Osteocyte (in vitro differentiated cells): ENCODE measurements around the gene DNAH1. TPM values are rescaled to one million over a fixed set of nuclear protein-coding genes. Genes with fewer than 3 reads are reported as not detected.

ENCODE experiments used
- DNase-seq: peaks from one replicate; pipeline ENCODE4 v3.0.0; 2021; ENCODE audit warnings: mixed read lengths; ENCODE audit not compliant: unreplicated experiment; ENCODE audit errors: extremely low spot score
- H3K27ac Mint-ChIP-seq: one replicate; pipeline ENCODE4 v1.8.0; 2021; ENCODE audit warnings: mild to moderate bottlenecking, mixed read lengths; ENCODE audit not compliant: unreplicated experiment
- H3K27me3 Mint-ChIP-seq: one replicate; pipeline ENCODE4 v1.8.0; 2021; ENCODE audit warnings: mixed read lengths; ENCODE audit not compliant: unreplicated experiment
- H3K36me3 Mint-ChIP-seq: one replicate; pipeline ENCODE4 v1.8.0; 2021; ENCODE audit warnings: mixed read lengths; ENCODE audit not compliant: unreplicated experiment
- H3K4me1 Mint-ChIP-seq: one replicate; pipeline ENCODE4 v1.8.0; 2021; ENCODE audit warnings: mixed read lengths; ENCODE audit not compliant: unreplicated experiment
- H3K4me3 Mint-ChIP-seq: one replicate; pipeline ENCODE4 v1.8.0; 2021; ENCODE audit warnings: mild to moderate bottlenecking, moderate library complexity, mixed read lengths; ENCODE audit not compliant: unreplicated experiment
- H3K9me3 Mint-ChIP-seq: one replicate; pipeline ENCODE4 v1.8.0; 2021; ENCODE audit warnings: mixed read lengths; ENCODE audit not compliant: unreplicated experiment
- CTCF ChIP-seq: fragments of 200-600 bp; sonication (generic); IDR thresholded peaks from 2 replicates; pipeline ENCODE4 v1.5.0; 2021; ENCODE audit warnings: antibody characterized with exemption, mild to moderate bottlenecking, moderate library complexity
- total RNA-seq: library from RNA; stranded (reverse); gene quantifications from 2 replicates; pipeline ENCODE4 v1.2.1, GENCODE V29; 2021

The DNAH1 gene
- total RNA-seq, 1 donor from 2014 or later, result 9.7 TPM

GRCh38 chr3:52291508-52292181 lies 24.5 kb upstream of the DNAH1 start:
- peaks cover 5% of the 10 kb centered on the region for H3K36me3 Mint-ChIP-seq

GRCh38 chr3:52292247-52293065 lies 23.7 kb upstream of the DNAH1 start:
- Mint-ChIP-seq H3K9me3 (no peaks in the 10 kb centered on the region), H3K27me3 (no peaks in the 10 kb centered on the region), H3K36me3 (peaks cover 5% of the 10 kb centered on the region), H3K4me1 (peaks cover 9% of the 10 kb centered on the region), H3K27ac (no peak overlapping the region), H3K4me3 (no peak overlapping the region)
- no peak for DNase-seq
- TF ChIP-seq CTCF, result no peak

More at GRCh38 chr3:52291508-52292181, 24.5 kb upstream of the DNAH1 start:
- Mint-ChIP-seq H3K4me1 (peaks cover 14% of the 10 kb centered on the region), H3K27me3 (no peaks in the 10 kb centered on the region), H3K27ac (no peak overlapping the region), H3K9me3 (no peaks in the 10 kb centered on the region), H3K4me3 (no peak overlapping the region)
- no peak for DNase-seq
- TF ChIP-seq CTCF, result peak; percentile 60

GRCh38 chr3:52293491-52294319 lies 22.4 kb upstream of the DNAH1 start:
- Mint-ChIP-seq H3K9me3 (no peaks in the 10 kb centered on the region), H3K36me3 (peaks cover 5% of the 10 kb centered on the region), H3K27ac (no peak overlapping the region), H3K27me3 (no peaks in the 10 kb centered on the region), H3K4me1 (peaks cover 3% of the 10 kb centered on the region), H3K4me3 (no peak overlapping the region)
- no peak for TF ChIP-seq CTCF
- DNase-seq, result no peak

GRCh38 chr3:52294320-52295150 lies 21.6 kb upstream of the DNAH1 start:
- DNase-seq, result no peak
- Mint-ChIP-seq H3K9me3 (no peaks in the 10 kb centered on the region), H3K4me3 (no peak overlapping the region), H3K36me3 (peaks cover 5% of the 10 kb centered on the region), H3K4me1 (peaks cover 6% of the 10 kb centered on the region), H3K27ac (no peak overlapping the region), H3K27me3 (no peaks in the 10 kb centered on the region)
- TF ChIP-seq CTCF, result no peak
